ENCODE measurements around the gene SGMS1. TPM values are rescaled to one million over a fixed set of nuclear protein-coding genes. Genes with fewer than 3 reads are reported as not detected.

The SGMS1 gene
- total RNA-seq, 3 donors from 2014 or later (not counting 1 experiment from before 2014, with no cell fraction given), result 24.5 to 32.7 (median 30.4) TPM

GRCh38 chr10:50501478-50501877 lies 122.3 kb downstream of the SGMS1 start:
- DNase-seq (no peak), ATAC-seq (no peak)
- H3K27ac ChIP-seq (ENCODE audit: low read length), result no peak overlapping the region
- H3K27me3 ChIP-seq (ENCODE audit: control insufficient read depth, insufficient read depth, low read length), result no peaks in the 10 kb centered on the region
- H3K27ac Mint-ChIP-seq, result no peak overlapping the region
- peaks cover 6% of the 10 kb centered on the region for H3K4me1 ChIP-seq (ENCODE audit: control insufficient read depth, insufficient read depth, low read length)
- no peaks in the 10 kb centered on the region for H3K9me3 Mint-ChIP-seq
- WGBS (ENCODE audit: insufficient coverage), result 89% methylated on average over 2 of the region's 2 CpGs
- no peaks in the 10 kb centered on the region for H3K36me3 ChIP-seq (ENCODE audit: control insufficient read depth, insufficient read depth, low read length)
- intact Hi-C loops (cut with micrococcal nuclease), result no loop called here
- no peak overlapping the region for H3K4me3 ChIP-seq (ENCODE audit: low read length)
- no peaks in the 10 kb centered on the region for H3K9me3 ChIP-seq (ENCODE audit: control insufficient read depth, insufficient read depth, low read length)
- no peaks in the 10 kb centered on the region for H3K36me3 Mint-ChIP-seq
- peaks cover 21 to 37% of the 10 kb centered on the region in 2 donors for H3K4me1 Mint-ChIP-seq
- no peak for TF ChIP-seq CTCF (IDR thresholded peaks at IDR 0.05)
- no peaks in the 10 kb centered on the region for H3K27me3 Mint-ChIP-seq (ENCODE audit: low read depth in 2 of 2)
- no peak overlapping the region for H3K4me3 Mint-ChIP-seq

- Mint-ChIP-seq H3K36me3 (no peaks in the 10 kb centered on the region), H3K9me3 (no peaks in the 10 kb centered on the region), H3K27ac (no peak overlapping the region), H3K4me1 (peaks cover 17 to 30% of the 10 kb centered on the region in 2 donors), H3K4me3 (no peak overlapping the region), H3K27me3 (ENCODE audit: low read depth in 2 of 2) (no peaks in the 10 kb centered on the region)
- Histone ChIP-seq H3K27ac (ENCODE audit: low read length) (no peak overlapping the region), H3K36me3 (ENCODE audit: control insufficient read depth, insufficient read depth, low read length) (no peaks in the 10 kb centered on the region), H3K9me3 (ENCODE audit: control insufficient read depth, insufficient read depth, low read length) (no peaks in the 10 kb centered on the region), H3K27me3 (ENCODE audit: control insufficient read depth, insufficient read depth, low read length) (no peaks in the 10 kb centered on the region), H3K4me3 (ENCODE audit: low read length) (no peak overlapping the region), H3K4me1 (ENCODE audit: control insufficient read depth, insufficient read depth, low read length) (peaks cover 6% of the 10 kb centered on the region)
- ATAC-seq (no peak), DNase-seq (no peak)
- intact Hi-C loops (cut with micrococcal nuclease), result no loop called here
- no CpG with 5 or more reads among the region's 1 CpG for WGBS (ENCODE audit: insufficient coverage)
- TF ChIP-seq CTCF (IDR thresholded peaks at IDR 0.05), result no peak
Measured at GRCh38 chr10:50498465-50498864, 125.3 kb downstream of the SGMS1 start.

- DNase-seq (no peak), ATAC-seq (no peak)
- no peaks in the 10 kb centered on the region for H3K36me3 Mint-ChIP-seq
- no peak overlapping the region for H3K4me3 Mint-ChIP-seq
- Histone ChIP-seq H3K27me3 (ENCODE audit: control insufficient read depth, insufficient read depth, low read length) (no peaks in the 10 kb centered on the region), H3K4me1 (ENCODE audit: control insufficient read depth, insufficient read depth, low read length) (peaks cover 6% of the 10 kb centered on the region), H3K9me3 (ENCODE audit: control insufficient read depth, insufficient read depth, low read length) (no peaks in the 10 kb centered on the region), H3K27ac (ENCODE audit: low read length) (no peak overlapping the region), H3K36me3 (ENCODE audit: control insufficient read depth, insufficient read depth, low read length) (no peaks in the 10 kb centered on the region), H3K4me3 (ENCODE audit: low read length) (no peak overlapping the region)
- H3K4me1 Mint-ChIP-seq, result peaks cover 17 to 30% of the 10 kb centered on the region in 2 donors
- intact Hi-C loops (cut with micrococcal nuclease), result no loop called here
- no peaks in the 10 kb centered on the region for H3K27me3 Mint-ChIP-seq (ENCODE audit: low read depth in 2 of 2)
- no peaks in the 10 kb centered on the region for H3K9me3 Mint-ChIP-seq
- TF ChIP-seq CTCF (IDR thresholded peaks at IDR 0.05), result no peak
- no peak overlapping the region for H3K27ac Mint-ChIP-seq
Measured at GRCh38 chr10:50497758-50498157, 126.0 kb downstream of the SGMS1 start.

DNA sequence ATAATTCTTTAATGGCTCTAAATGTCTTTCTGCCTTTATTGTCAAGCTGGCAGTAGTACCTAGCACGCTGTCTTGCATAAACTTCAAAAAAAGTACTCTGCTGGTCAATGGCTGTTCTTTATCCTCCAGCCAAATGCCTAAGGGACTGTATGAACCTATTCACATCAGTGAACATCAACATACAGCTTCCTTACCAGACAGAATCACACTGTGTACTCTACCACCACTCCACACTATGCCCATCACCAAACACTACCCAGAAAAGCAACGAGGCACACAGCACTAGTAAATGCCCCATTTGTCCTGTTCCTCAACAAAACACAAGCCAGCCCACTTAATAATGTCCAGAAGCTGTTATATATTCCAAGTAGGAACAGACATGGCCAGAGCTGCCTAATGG lies 127.5 kb downstream of the SGMS1 start:
- Histone ChIP-seq H3K9me3 (ENCODE audit: control insufficient read depth, insufficient read depth, low read length) (no peaks in the 10 kb centered on the region), H3K4me3 (ENCODE audit: low read length) (no peak overlapping the region), H3K27ac (ENCODE audit: low read length) (no peak overlapping the region), H3K4me1 (ENCODE audit: control insufficient read depth, insufficient read depth, low read length) (no peaks in the 10 kb centered on the region), H3K27me3 (ENCODE audit: control insufficient read depth, insufficient read depth, low read length) (no peaks in the 10 kb centered on the region), H3K36me3 (ENCODE audit: control insufficient read depth, insufficient read depth, low read length) (no peaks in the 10 kb centered on the region)
- intact Hi-C loops (cut with micrococcal nuclease), result no loop called here
- no peaks in the 10 kb centered on the region for H3K9me3 Mint-ChIP-seq
- H3K27me3 Mint-ChIP-seq (ENCODE audit: low read depth in 2 of 2), result no peaks in the 10 kb centered on the region
- WGBS (ENCODE audit: insufficient coverage), result 83% methylated on average over 2 of the region's 2 CpGs
- peaks cover 13 to 23% of the 10 kb centered on the region in 2 donors for H3K4me1 Mint-ChIP-seq
- no peak overlapping the region for H3K27ac Mint-ChIP-seq
- ATAC-seq (no peak), DNase-seq (no peak)
- no peak overlapping the region for H3K4me3 Mint-ChIP-seq
- no peak for TF ChIP-seq CTCF (IDR thresholded peaks at IDR 0.05)
- no peaks in the 10 kb centered on the region for H3K36me3 Mint-ChIP-seq
